Activated CD8-positive, alpha-beta T cell treated with anti-CD3 and anti-CD28 coated beads, Interleukin-2, amount 10 ng/mL, durations not matched to agents 7 days and 5 days (primary cell): Measurements from ENCODE around the gene SCFD1. TPM values are rescaled to one million over a fixed set of nuclear protein-coding genes. Genes with fewer than 3 reads are reported as not detected.

Experiments used
- ATAC-seq: fragments of 150-1000 bp; cut with Tn5 transposase; one replicate; pipeline ENCODE4 v1.10.0; 2021; ENCODE audit warnings: moderate library complexity
- CTCF ChIA-PET: fragments of 350-600 bp; sonication (Branson Sonifier 250); formaldehyde crosslinking; loops from one replicate; lab custom pipeline; 2021; ENCODE audit warnings: antibody characterized with exemption; lab: Charles Lee
- POLR2A ChIA-PET: fragments of 350-600 bp; sonication (Branson Sonifier 250); formaldehyde crosslinking; loops from one replicate; lab custom pipeline; 2021; ENCODE audit warnings: antibody characterized with exemption; lab: Charles Lee
- DNase-seq: peaks from one replicate; pipeline ENCODE4 v3.0.0-alpha.2; 2020
- H3K27ac Mint-ChIP-seq: one replicate; pipeline ENCODE4 v1.8.0; 2021; ENCODE audit warnings: mild to moderate bottlenecking, mixed read lengths
- H3K27me3 Mint-ChIP-seq: one replicate; pipeline ENCODE4 v1.8.0; 2021; ENCODE audit warnings: low read depth, mixed read lengths
- H3K36me3 Mint-ChIP-seq: one replicate; pipeline ENCODE4 v1.8.0; 2021; ENCODE audit warnings: low read depth, mixed read lengths
- H3K4me1 Mint-ChIP-seq: one replicate; pipeline ENCODE4 v1.8.0; 2021; ENCODE audit warnings: low read depth, mixed read lengths
- H3K4me3 Mint-ChIP-seq: one replicate; pipeline ENCODE4 v1.8.0; 2021; ENCODE audit warnings: mild to moderate bottlenecking, mixed read lengths
- H3K9me3 Mint-ChIP-seq: one replicate; pipeline ENCODE4 v1.8.0; 2022; ENCODE audit warnings: mixed read lengths; ENCODE audit not compliant: insufficient read depth
- total RNA-seq, 2 experiments: library from RNA; stranded (reverse); gene quantifications; one replicate each; pipeline ENCODE4 v1.2.3, GENCODE V29; 2021

The SCFD1 gene
- total RNA-seq, 2 experiments from 2014 or later = 50.3 to 58.1 TPM

GRCh38 chr14:30763891-30764290 lies 141.8 kb downstream of the SCFD1 start:
- POLR2A ChIA-PET = no interaction called here
- CTCF ChIA-PET = no interaction called here
- Mint-ChIP-seq H3K4me1 (no peaks in the 10 kb centered on the region), H3K36me3 (no peaks in the 10 kb centered on the region), H3K9me3 (peaks cover 14% of the 10 kb centered on the region), H3K4me3 (no peak overlapping the region), H3K27me3 (peaks cover 9% of the 10 kb centered on the region), H3K27ac (no peak overlapping the region)
- DNase-seq (no peak), ATAC-seq (no peak)

GRCh38 chr14:30767624-30768023 lies 145.5 kb downstream of the SCFD1 start:
- peaks cover 13% of the 10 kb centered on the region for H3K27me3 Mint-ChIP-seq
- H3K36me3 Mint-ChIP-seq = no peaks in the 10 kb centered on the region
- no peak overlapping the region for H3K27ac Mint-ChIP-seq
- DNase-seq = no peak
- CTCF ChIA-PET = no interaction called here
- H3K4me3 Mint-ChIP-seq = no peak overlapping the region
- POLR2A ChIA-PET = no interaction called here
- no peaks in the 10 kb centered on the region for H3K4me1 Mint-ChIP-seq
- ATAC-seq = no peak
- peaks cover 14% of the 10 kb centered on the region for H3K9me3 Mint-ChIP-seq

DNA sequence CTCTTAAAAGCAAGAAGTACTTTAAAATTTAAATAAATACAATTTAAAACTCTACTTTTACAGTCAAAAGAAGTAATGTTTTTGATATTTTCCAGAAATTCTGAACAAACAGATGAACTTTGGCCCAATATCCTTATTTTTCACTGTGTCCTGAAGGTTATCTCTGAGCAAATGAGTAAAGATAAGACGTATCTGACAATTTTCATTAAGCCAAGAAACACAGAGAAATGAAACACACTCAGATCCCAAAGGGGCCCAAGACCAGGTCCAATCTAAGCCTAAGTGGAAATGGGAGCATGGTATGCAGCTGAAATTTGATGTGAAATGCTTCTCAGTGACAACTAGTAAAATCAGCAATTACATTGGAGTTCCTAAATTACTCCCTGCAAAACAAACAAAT lies 146.7 kb downstream of the SCFD1 start:
- Mint-ChIP-seq H3K9me3 (peaks cover 8% of the 10 kb centered on the region), H3K36me3 (no peaks in the 10 kb centered on the region), H3K27ac (no peak overlapping the region), H3K4me3 (no peak overlapping the region), H3K27me3 (peaks cover 15% of the 10 kb centered on the region), H3K4me1 (no peaks in the 10 kb centered on the region)
- no peak for DNase-seq
- CTCF ChIA-PET = no interaction called here
- POLR2A ChIA-PET = no interaction called here
- no peak for ATAC-seq

- H3K27me3 Mint-ChIP-seq = peaks cover 25% of the 10 kb centered on the region
- no peak for ATAC-seq
- CTCF ChIA-PET = interaction anchor here (0.7 kb wide), 1 partner anchor 134 kb away, joined by 3 read pairs; no protein-coding TSS in a partner anchor
- no peak overlapping the region for H3K27ac Mint-ChIP-seq
- no peaks in the 10 kb centered on the region for H3K9me3 Mint-ChIP-seq
- H3K4me1 Mint-ChIP-seq = no peaks in the 10 kb centered on the region
- H3K4me3 Mint-ChIP-seq = no peak overlapping the region
- H3K36me3 Mint-ChIP-seq = no peaks in the 10 kb centered on the region
- POLR2A ChIA-PET = no interaction called here
- no peak for DNase-seq
Measured at GRCh38 chr14:30770376-30770775, 148.3 kb downstream of the SCFD1 start.

- no peak overlapping the region for H3K27ac Mint-ChIP-seq
- ChIA-PET POLR2A (no interaction called here), CTCF (no interaction called here)
- H3K9me3 Mint-ChIP-seq = no peaks in the 10 kb centered on the region
- ATAC-seq = no peak
- no peak for DNase-seq
- no peaks in the 10 kb centered on the region for H3K36me3 Mint-ChIP-seq
- no peak overlapping the region for H3K4me3 Mint-ChIP-seq
- peaks cover 25% of the 10 kb centered on the region for H3K27me3 Mint-ChIP-seq
- no peaks in the 10 kb centered on the region for H3K4me1 Mint-ChIP-seq
Measured at GRCh38 chr14:30771595-30771994, 149.5 kb downstream of the SCFD1 start.

DNA sequence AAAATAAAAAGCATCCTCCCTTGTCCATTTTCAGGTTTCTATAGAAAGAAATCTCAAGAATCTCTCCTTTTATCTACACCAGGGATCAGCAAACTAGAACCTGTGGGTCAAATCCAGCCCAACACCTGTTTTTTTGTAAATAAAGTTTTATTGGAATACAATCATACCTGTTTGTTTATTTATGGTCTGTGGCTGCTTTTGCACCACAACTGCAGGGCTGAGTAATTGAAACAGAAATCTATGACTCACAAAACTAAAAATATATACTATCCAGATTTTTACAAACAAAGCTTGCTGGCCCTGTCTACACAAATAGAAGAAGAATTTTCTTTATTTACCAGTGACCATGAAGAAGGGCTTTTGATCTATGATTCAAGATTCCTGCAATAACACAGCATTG lies 157.1 kb downstream of the SCFD1 start:
- no peaks in the 10 kb centered on the region for H3K36me3 Mint-ChIP-seq
- no peak overlapping the region for H3K27ac Mint-ChIP-seq
- no peak for DNase-seq
- H3K9me3 Mint-ChIP-seq = no peaks in the 10 kb centered on the region
- CTCF ChIA-PET = no interaction called here
- no peaks in the 10 kb centered on the region for H3K4me1 Mint-ChIP-seq
- peaks cover 14% of the 10 kb centered on the region for H3K27me3 Mint-ChIP-seq
- H3K4me3 Mint-ChIP-seq = no peak overlapping the region
- POLR2A ChIA-PET = no interaction called here
- no peak for ATAC-seq

Other genes with a start within 250 kb of the SCFD1 start
- 10 to 100 TPM; 38.9 to 46.6 TPM for gene G2E3, start 63.2 kb upstream of the SCFD1 start, total RNA-seq